ENCODE data around the gene CES2.

DNA sequence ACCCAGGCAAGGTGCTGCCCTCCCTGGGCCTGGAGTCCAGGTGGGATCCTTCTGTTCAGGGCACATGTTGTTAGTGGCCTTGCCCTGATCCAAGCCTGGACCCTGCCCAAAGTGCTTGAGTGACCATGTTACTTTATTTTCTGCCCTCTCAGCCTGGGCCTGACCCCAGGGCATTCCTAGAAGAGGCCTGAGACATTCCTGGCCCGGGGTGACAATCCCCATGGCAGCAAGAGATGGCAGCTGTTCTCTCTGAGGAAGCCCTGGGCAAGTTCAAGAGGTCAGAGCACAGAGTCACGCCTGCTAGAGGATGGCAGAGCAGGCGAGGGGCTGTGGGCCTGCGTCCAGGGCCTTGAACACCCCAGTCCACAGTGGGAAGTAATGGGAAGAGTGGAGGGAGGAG lies 21.6 kb upstream of the CES2 start:
- no peak for TF ChIP-seq POLR2A (IDR thresholded peaks at IDR 0.05)
- TF ChIP-seq, protein P1, sequence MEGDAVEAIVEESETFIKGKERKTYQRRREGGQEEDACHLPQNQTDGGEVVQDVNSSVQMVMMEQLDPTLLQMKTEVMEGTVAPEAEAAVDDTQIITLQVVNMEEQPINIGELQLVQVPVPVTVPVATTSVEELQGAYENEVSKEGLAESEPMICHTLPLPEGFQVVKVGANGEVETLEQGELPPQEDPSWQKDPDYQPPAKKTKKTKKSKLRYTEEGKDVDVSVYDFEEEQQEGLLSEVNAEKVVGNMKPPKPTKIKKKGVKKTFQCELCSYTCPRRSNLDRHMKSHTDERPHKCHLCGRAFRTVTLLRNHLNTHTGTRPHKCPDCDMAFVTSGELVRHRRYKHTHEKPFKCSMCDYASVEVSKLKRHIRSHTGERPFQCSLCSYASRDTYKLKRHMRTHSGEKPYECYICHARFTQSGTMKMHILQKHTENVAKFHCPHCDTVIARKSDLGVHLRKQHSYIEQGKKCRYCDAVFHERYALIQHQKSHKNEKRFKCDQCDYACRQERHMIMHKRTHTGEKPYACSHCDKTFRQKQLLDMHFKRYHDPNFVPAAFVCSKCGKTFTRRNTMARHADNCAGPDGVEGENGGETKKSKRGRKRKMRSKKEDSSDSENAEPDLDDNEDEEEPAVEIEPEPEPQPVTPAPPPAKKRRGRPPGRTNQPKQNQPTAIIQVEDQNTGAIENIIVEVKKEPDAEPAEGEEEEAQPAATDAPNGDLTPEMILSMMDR (IDR thresholded peaks at IDR 0.05): no peak

Data from sigmoid colon (tissue), 3 donors.